ENCODE measurements around the gene LIPC.

The LIPC gene

DNA sequence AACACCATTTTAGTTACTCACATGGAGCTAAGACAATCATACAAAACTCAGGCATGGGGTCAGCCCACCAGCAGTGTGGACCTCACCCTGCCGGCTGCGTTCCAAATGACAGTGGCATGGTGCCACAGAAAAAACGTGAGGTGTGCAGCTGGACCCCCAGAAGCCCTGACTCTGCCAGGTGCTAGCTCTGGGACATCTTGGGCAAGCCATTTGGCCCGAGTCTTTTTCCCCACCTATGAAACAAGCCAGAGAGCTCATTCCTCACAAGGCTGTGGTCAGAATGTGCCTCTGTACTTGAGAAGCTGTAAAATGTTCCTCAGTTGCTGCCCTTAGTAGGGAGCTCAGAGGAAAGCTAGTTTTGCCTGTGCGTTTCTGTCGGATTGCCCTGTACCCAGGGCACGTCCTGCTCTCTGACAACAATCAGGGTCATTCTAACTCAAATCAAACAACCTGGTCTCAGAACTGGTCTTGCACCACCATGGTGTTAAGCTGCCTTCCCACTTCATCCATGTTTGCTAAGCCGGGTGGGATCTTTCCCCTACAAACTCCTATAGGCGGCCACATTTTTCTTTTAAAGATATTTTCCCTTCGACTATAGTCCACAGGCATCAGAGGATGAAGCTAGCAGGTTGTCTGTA lies 44.9 kb downstream of the LIPC start:
- DNase-seq: no peak

DNA sequence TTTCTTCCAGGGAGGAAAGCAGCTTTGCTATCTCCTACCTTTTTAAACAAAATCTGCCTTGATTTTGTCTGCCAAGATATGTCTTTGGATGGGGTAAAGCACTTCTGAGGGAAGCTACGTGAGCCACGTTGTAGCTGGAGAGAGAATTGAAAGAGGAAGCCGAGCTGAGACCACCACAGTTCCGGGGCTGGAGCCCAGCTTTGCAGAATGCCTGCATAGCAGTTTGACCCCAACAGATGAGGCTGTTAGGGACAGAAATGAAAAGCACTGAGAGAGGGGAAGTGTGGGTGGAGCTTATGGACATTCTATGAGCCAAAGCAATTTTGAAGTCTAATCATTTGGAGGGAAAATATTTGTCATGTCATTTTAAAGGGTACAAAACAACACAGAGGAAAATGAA lies 45.4 kb downstream of the LIPC start:
- no peak for DNase-seq

DNA sequence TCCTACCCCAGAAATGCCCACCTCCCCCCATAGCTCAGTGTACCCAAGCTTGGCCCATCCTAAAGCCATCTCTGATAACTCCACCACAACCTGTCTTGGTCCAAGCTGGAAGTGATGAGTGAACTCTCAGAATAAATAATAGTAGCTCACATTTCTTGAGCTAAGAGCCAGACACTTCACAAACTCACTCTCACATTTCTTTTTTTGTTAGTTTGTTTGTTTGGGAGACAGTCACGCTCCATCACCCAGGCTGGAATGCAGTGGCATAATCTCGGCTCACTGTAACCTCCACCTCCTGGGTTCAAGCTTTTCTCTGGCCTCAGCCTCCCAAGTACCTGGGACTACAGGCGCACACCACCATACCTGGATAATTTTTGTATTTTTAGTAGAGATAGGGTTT lies 46.2 kb downstream of the LIPC start:
- DNase-seq: no peak

DNA sequence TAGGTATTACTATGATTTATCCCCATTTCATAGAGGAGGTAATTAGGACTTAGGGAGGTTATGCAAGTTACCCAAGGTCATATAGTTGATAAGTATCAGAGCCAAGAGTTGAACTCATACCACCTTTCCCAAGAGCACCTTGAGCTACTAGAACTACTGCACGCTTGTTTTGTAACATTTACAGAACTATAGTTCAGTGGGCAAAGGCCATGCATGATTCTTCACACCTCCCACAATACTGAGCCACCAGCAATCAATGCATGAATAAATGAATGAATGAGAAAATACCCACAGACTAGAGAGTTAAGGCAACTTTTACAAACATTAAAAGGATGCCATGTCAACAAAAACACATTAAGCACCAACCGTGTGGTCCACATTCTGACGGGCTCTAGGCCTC lies 46.8 kb downstream of the LIPC start:
- no peak for DNase-seq

DNA sequence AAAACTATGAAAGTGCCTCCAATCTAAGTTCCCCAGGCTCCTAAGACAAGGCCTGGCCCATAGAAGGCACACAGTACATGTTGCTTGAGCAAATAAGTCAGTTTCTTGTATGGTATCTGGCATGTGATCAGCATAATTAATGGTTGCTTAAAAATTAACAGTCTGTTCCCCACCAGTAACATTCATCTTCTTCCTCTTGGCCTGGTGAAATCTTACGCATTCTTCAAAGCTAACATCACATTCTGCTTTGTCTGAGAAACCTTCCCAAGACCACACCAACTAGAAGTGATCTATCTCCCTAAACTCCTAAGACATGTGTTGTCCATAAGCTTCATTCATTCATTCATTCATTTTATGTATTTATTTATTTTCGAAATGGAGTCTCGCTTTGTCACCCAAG lies 48.1 kb downstream of the LIPC start:
- no peak for DNase-seq

DNA sequence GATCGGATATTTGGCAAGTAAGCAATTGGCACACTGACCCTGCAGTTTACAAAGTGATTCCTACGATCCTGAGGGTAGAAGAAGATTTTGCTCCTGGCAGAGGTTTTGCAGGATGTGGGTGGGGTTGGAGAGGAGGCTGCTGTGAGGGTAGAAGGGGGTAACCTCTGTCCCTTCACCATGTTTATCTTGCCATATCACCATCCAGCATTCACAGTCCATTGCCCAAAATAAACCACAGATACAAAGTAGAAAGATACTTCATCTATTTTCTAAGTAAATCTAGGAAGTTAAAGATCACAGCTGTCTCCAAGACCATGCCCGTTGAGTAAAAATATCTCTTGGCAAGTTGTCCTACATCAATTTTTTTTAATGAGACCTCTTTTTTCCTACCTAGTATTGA lies 51.6 kb downstream of the LIPC start:
- DNase-seq: no peak

DNA sequence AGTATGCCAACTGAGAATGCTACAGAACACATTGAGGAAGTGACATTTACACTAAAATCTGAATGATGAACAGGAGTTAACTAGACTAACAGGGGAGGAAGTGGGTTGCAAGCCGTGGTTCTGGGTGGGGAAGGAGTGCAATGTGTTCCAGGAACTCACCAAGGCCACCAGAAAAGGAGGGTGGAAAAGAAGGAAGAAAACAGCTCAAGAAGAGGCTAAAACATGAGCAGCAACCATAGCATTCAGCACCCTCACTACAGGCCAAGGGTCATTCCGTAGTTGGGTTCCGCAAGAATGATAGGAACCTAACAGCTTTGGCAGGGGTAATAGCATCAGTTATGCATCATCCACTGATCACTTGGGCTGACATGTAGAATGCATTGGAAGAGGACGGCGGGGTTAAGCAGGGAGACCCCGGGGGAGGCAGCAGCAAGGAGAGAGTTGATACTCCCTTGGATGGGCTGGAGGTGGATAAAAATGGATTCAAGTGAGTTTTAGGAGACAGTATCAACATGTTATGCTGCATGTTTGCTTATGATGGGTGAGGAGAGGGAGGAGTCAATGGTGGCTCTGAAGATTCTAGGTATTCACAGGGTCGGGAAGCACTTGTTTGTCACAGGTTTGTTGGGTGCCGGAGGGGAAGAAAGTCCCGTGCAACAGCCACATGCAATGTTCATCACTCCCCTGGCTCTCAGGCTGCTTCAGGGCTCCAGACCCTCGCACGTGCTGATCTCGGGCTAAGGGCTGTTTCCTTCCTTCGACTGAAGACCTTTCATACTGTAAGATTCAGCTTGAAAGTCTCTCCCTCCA lies 53.2 kb downstream of the LIPC start:
- no peak for DNase-seq

DNA sequence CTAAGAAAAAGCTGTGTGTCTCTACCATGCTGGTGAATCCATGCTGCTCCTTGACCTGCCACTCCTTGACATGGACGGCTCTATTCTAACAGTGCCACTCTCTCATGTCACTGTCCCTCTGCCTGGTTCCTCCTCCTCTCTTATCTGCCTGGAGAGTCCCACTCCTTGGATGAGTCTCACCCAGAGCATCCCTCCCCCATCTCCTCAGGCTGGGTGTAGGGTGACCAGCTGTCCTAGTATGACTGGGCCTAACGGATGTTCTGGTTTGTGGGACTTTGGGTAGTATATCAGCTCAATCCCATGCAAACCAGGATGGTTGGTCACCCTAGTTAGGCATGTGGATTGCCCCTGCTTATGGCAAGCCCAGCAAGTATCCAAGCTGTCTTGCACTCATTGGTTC lies 54.3 kb downstream of the LIPC start:
- no peak for DNase-seq

DNA sequence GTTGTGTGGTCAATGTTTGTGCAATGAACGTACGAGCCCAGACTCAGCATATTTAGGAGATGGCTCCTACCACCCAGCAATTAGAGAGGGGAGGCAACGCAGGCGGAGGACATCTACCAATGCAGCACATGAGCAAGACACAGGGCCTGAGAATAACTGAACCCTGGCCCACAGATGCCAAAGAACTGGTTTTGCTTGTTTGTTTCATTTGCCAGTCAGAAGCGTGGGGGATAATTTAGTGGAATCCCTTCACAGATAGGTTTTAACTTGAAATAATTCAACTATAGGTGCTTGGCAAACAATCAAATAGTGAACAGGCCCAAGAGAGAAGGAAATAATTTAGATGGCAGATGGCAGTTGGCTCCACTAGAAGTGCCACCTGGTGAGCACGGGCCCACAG lies 54.8 kb downstream of the LIPC start:
- no peak for DNase-seq

DNA sequence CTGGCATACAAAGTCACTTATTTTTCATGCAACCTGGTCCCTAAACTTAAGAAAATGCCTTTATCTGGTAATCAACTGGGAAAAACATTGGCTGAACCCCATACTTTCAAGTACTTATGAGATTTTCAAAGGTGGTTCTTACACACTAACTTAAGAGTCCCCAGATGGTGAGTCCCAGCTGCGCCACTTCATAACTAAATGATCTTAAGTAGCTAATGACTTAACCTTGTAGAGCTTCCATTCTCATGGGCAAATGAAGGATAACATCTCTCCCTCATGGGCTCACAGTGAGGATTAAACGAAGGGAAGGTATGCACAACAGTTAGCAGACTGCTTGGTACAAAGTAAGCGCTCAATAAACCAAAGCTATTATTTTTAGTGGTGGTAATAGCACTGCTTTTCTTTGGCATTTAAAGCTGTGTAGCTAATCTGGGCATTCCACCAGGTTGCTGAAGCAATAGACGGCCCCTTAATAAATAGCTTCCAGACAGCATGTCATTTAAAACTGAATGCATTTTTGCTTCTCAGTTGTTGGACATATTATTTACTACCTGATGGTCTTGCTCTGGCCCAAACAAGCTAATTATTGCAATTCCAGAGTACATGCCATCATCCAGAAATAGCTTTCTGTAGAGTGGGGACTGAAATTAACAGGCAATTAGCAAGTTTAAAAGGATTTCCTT lies 55.4 kb downstream of the LIPC start:
- DNase-seq: no peak

DNA sequence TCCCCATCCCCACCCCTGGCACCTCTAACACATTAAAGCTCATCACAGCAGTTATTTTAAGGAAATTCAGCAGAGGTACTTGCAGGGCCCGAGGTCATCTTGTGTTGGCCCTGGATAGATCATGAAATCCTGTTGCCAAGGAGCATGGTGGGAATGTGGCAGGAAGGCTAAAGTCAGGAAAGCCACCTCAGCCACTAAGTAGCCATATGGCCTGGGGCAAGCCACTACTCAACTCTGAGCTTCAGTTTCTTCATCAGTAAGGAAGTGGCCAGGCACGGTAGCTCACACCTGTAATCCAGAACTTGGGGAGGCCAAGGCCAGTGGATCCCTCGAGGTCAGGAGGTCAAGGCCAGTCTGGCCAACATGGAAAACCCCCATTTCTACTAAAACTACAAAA lies 55.9 kb downstream of the LIPC start:
- no peak for DNase-seq

DNA sequence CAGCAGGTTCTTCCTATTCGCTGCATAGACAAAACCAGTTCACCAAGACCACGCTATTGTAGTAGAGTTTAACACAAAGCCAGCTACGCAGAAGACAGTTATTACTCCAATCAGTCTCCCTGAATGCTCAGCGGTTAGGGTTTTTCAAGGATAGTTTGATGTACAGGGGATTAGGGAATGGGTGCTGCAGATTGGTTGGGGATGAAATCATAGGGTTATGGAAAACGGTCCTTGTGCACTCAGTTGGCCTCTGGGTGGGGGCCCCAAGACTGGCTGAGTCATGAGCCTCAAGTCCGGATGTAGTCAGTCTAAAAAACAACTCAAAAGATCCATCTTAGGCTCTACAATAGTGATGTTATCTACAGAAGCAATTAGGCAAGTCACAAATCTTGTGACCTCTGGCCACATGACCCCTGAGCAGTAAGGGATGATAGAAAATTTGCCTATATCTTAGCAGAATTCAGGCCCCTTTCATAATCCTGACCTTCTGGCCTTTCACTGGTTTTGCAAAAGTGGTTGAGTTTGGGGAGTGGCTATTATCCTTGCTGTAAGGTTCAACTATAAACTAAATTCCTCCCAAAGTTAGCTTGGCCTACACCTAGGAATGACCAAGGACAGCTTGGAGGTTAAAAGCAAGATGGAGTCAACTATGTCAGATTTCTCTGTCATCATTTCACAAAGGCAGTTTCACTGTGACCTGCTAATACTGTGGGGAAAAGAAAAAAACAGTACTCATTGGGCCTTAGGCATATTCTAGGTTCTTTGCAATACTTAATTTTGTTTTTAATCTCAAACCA lies 57.7 kb downstream of the LIPC start:
- no peak for DNase-seq

DNA sequence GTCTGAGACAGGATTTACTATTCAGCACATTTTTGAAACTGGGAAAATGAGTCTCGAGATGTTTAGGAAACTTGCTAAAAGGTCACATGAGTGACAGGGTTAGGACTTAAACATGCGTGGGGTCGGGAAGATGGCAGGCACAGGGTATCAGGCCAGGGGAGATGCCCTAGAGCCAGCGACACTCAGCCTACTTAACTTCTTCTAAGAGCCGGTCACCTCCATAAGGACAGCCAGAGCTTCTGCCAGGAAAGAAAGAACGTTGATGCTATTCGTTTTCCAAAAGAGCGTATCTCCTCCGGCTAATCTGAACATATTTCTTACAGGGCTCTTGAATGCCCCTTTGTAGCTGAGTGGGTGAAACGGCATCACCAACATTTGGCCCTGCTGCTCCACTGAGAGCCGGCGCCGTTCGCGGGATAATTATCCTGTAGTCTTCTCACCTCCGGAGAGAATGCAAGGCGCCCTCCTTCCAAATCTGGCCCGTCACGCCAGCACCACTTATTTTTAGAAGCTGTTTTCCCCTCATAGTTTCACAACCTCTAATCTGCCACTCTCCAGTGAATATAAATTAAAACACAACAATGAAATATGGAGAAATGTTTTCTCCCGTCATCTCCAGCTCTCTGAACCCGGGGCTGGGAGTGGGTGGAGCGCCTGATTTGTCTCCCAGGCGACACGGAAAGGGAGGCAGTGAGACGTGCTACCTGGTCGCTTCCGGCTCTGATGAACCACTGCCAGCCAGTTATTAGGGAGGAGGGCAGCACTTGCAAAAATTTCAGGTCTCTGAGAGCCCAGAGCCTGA lies 58.5 kb downstream of the LIPC start:
- DNase-seq: no peak

DNA sequence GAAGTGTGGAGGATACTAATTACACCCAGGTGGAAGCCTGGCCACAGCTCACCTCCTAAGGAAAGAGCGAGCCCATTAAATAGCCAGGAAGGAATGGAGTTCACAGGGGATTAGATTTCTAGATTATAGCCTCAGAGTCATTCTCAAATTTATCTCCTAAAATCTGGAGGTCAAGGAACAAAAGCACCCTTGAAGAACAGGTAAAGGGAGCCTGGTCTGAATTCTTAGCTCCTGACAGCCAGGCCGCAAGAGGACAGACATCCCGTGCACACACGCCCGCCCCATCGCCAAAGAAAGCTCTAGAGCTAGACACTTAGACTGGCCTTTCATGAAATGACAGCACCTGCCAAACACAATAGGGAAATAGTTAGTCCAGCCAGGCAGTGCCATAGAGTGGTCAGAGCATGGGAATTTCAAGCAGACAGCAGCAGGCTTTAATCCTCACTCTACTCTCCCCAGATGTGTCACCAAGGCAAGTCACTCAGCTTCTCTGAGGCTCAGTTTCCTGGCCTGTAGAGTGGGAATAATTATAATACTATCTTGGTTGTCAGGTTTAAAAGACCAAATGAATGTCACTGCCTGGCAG lies 59.2 kb downstream of the LIPC start:
- DNase-seq: no peak

DNA sequence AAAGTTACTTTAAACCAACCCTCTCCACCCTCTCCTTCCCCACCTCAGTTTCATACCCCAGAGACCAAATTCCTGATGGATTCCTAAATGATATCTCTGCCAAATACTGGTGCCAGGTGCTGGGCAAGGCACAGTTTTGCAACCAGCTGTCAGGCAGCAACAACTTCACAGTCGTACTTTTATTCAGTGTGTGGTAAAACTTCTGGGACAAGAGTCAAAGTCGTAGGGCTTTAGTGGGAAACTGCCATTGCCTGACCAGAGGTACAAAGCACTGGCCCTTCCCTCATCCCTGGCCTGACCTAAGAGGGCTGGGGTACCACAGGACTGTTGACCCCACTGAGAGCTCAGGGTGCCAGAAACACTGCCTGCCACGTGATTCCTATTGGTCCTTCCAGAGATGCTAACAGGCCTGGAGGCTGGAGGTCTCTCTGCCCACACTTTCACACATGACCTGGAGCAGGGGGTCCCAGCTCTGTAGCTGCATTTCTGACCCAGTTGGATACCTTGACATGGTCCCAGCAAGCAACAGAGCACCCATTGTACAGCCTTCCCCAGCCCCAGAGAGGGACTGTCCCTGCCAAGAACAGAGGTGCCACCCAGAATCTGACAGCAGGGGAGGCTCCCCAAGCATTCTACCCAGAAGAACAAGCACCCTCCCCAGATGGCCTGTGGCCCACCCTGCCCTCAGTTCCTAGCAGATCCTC lies 59.9 kb downstream of the LIPC start:
- DNase-seq: no peak

DNA sequence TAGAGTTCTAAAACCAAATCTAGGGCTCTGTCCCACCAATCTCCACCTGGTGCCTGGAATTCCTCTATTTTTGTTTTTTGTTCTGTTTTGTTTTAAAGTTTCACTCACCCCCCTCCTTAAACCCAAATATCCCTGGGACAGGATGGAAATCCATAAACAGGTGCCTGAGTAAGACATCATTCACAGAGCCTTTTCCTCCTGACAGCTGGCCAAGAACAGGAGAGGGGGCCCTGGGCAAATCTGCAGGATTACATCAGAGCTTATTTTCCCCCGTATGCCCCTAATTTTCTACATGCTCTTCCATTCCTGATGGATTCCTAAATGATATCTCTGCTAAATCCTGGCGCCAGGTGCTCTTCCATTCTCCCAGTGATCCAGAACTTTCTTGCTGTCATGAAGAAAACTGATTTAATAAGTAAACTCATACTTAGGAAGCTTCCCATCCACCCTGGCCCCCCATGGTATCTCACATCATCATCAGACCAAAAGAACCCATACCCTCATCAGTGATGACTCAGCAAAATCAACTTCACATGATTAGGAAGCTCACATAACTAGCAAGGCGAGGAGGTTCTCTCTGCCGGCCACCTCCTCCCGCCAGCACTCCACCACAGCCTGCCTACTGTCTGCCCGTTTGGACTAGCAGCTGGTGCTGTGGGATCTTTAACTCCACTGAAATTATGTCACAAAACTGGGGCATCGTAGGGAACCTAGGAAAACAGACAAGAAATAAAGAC lies 61.0 kb downstream of the LIPC start:
- no peak for DNase-seq

DNA sequence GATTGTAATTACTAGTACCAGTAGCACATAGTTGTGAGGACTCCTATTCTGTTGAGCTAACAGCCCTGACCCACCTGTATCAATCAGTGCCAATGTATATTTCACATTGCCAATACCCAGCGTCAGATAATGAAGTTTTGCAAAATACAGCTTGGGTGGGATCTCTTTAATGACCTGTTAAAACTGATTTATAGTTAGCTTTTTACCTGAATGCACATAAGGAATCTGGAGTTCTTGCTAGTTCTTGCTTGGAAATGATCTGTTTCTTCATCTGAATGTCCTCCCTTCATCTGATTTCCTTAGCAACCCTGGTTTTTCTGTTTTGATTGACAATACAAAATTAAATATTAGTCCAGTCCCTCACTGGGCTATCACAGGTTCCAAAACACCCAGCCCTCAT lies 62.8 kb downstream of the LIPC start:
- no peak for DNase-seq

DNA sequence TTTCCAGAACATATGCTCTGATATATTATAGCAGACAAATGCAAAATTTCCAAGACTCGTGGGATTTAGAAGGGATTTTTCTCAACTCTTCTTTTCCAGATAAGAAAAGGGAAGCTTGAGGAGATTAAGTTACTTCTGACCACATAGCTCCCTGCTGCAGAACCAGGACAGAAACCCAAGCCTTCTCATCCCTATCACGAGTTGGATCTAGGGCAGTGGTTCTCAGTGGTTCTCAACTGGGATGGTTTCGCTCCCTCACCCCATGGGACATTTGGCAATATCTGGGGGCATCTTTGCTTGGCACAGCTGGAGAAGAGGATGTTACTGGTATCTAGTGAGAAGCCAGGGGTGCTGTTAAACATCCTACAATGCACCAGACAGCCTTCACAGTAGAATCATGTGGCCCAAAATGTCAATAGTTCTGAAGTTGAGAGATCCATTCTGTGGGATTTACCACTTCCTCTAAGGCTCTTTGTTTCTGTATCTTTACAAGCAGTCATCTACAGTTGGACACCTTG lies 64.2 kb downstream of the LIPC start:
- no peak for DNase-seq

DNA sequence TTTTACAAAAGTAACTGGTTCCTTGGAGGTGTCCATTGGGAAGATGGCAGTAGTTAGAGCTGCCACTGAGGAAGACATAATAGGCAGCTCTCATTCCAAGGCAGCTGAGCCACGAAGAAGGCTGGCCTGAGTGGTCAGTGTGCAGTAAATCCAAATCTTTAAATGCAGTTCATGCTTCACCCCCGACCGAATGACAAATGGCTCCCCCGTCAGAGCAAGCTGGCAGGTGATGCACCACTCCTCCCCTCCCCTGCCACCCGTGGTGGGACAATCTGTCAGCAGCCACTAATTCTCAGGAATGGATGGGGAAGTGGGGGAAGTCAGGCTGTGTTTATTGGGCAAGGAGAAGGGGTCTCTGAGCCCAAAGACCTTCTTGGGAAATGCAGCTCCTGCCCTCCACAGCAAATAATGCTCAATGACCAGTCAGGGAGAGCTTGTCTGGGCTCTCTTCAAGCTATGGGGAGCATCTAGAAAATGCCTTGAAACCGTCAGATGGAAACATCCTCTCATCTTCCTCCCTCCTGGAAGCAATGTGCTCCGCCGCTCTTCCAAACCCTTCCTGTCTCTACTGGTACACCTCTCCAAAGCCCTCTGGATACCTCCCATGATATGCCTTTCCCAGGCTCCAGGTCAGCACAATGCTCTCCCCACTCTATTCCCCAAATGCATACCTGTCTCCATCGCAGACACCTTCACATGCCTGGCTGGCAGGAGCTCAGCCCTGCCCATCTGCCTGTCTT lies 65.4 kb downstream of the LIPC start:
- DNase-seq: no peak
